Adipose tissue (tissue), 3 donors: ENCODE data around the gene NRSN2. TPM values are rescaled to one million over a fixed set of nuclear protein-coding genes. Genes with fewer than 3 reads are reported as not detected.
"Not testable (repeated sequence)": the region's sequence is repeated elsewhere in the genome, so short reads cannot be mapped to it uniquely, and the experiment has no call there.

ENCODE experiments used
- H3K27ac ChIP-seq: one replicate; pipeline ENCODE4 v1.5.1; 2013; ENCODE audit warnings: low read depth, low read length
- WGBS, 3 donors: extraction: QIAGEN DNeasy Blood & Tissue Kit; methylation state at CpG; one replicate each; pipeline ENCODE4 v1.1.7; 2013; 5-methylcytosine and 5-hydroxymethylcytosine counted together
- polyA plus RNA-seq, 3 donors: library from polyadenylated mRNA; stranded (reverse); fragments of 200-250 nt; gene quantifications; one replicate each; pipeline ENCODE4 v1.2.3, GENCODE V29; 2013
- donor health status: healthy with polysubstance abuse.
- donor health status: Bipolar disorder and iron deficiency.
- donor health status: healthy.

Gene NRSN2
- polyA plus RNA-seq, 3 donors = 9.8 to 26.4 (median 21.6) TPM

DNA sequence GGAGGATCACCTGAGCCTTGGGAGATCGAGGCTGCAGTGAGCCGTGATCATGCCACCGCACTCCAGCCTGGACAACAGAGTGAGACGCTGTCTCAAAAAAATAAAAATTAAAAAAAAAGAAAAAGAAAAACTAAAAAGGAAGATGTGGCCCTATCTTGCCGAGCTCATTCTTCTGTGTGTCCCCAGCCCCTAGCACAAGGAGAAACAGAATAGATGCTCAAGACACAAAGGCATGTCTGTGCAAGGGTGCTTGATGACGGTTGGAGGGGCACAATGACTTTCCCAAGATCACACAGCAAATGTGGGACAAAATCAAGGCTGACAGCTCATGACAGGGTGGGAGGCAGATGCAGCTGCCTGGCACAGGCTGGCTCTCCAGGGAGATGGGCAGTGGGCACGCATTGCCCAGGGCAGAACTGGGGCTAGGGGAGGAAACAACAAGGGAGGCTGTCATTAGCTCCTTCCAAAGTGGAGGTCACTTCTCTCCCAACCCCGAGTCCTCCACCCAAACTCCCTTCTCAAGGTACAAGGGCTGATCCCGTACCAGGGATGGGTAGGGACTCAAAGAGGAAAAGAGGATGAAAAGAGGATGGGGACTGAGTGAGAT, 775 bp upstream of the NRSN2 start:
- WGBS, 3 donors = 60 to 77% (median 73%) methylated on average over 9 of the region's 9 CpGs
- H3K27ac ChIP-seq = no peak overlapping the region

DNA sequence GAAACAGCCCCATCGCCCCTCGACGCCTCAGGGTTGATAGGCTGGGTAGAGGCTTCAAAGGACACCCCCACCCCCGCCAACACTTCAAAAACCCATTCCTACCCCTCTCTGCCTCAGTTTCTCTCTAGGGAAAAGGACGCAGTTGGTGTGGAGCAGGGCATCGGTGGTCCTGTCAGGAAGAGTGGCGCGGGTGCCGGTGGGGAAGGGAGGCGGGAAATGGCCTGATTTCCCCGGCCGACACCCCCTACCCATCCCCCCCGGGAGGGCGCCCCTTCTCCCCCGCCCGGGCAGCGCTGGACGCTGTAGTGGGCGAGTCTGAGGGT, 367 bp downstream of the NRSN2 start:
- no peak overlapping the region for H3K27ac ChIP-seq
- 0 to 1% (median 1%) methylated on average over 10 to 19 of the region's 19 CpGs for WGBS, 3 donors

DNA sequence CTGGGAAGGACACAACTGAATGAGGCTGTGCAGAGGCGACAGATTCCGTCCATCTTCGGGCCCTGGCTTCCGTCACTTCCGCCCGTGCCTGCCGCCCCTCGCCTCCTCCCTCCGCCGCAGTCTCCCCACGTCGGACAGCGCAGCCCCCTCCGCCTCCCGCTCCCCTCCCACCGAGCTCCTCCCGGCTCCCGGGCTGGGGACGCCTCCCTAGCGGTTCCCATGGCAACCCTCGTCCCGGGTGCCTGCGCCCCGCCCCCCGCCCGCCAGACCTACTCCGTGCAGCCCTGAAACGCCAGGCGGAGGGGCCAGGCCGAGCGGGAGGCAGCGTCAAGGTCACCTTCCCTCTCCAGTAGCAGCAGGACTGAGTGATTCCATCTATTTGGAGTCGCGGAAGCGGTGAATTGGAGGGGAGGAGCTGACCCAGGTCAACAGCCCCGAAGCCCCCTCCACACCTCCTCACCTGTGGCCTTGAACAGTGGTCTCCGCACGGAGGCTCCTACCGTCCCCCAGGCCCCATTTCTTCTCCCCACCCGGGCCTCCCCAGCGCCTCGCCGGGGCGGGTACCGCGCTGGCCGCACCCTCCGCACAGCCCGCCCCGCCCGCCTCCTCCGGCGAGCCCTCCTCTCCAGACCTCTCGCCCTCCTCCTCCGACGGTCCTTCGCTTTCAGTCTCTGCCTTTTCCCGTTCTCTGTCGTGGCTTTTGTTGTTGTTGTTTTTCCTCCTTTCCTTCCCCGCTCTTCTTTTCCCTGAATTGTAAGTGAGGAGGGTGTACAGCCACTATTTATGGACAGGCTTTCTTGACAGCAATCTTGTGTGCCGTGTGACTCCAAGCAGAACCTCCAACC, 951 bp downstream of the NRSN2 start:
- 1% methylated on average over 46 to 61 of the region's 61 CpGs for WGBS, 3 donors
- no peak overlapping the region for H3K27ac ChIP-seq

DNA sequence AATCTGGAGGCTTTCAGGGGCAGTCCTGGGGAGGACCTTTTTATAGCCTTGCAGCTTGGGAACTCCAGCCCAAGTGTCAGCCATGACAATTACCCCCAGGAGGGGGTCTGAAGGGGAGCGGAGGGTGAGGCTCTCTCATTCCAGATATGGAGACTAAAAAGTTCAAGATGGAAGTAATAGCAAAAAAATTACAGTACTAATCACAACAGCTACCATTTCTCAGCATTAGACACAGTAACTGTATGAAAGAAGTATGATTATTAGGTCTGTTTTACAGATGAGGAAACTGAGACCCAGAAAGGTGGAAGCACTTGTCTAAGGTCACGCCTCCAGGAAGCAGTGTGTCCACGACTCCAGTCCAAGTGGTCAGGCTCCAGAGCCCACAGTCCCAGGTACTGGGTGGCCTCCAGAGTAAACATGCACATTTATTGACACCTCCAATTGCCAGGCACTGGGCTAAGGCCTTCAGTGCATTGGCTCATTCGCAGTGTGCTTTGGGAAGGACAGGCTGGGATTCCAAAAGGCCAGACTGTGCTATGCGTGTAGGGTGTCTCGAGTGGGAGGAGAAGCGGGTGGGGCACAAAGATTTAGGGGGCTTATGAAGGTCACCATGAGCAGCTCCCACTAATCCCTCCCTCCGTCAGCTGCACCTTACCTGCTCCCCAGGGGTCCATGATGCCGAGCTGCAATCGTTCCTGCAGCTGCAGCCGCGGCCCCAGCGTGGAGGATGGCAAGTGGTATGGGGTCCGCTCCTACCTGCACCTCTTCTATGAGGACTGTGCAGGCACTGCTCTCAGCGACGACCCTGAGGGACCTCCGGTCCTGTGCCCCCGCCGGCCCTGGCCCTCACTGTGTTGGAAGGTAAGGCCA, 2.3 kb downstream of the NRSN2 start:
- H3K27ac ChIP-seq = no peak overlapping the region
- WGBS, 3 donors = 83 to 93% (median 88%) methylated on average over 19 of the region's 19 CpGs

DNA sequence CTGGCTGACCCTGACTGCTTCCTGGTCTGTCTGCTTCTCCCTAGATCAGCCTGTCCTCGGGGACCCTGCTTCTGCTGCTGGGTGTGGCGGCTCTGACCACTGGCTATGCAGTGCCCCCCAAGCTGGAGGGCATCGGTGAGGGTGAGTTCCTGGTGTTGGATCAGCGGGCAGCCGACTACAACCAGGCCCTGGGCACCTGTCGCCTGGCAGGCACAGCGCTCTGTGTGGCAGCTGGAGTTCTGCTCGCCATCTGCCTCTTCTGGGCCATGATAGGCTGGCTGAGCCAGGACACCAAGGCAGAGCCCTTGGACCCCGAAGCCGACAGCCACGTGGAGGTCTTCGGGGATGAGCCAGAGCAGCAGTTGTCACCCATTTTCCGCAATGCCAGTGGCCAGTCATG, 6.3 kb downstream of the NRSN2 start:
- WGBS, 3 donors = 87 to 89% (median 87%) methylated on average over 13 of the region's 13 CpGs
- no peak overlapping the region for H3K27ac ChIP-seq

DNA sequence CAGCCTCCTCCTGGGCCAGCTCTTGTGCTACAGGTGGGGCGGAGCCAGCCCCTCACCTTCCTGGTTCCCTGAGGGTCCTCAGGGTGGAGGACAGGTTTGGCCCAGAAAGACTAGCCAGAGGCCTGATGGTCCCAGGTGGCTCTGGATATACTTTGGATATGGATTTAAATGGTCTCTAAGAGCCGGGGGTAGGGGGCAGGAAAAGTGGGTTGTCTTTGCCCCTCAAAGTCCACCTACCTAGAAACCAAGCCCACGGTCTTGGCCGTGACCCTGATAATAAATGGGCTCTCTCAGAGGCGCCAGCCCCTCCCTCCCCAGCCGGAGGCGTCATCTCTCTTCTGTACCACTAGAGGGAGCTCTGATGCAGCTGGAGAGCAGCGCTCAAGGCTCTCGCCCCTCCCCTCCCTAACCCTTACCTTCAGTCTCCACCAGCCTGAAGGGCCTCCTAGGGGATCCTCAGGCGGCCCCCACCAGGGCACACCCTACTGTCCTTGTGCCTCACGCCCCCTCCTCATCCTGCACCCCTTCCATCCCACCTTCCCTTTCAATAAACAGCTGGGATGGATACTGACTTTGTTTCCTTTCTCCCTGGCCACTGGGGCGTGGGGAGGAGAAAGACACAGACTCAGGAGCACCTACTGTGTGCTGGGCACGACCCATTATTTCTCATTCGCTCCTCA, 7.5 kb downstream of the NRSN2 start:
- 9 to 20% (median 16%) methylated on average over 12 to 14 of the region's 14 CpGs for WGBS, 3 donors
- H3K27ac ChIP-seq = no peak overlapping the region

DNA sequence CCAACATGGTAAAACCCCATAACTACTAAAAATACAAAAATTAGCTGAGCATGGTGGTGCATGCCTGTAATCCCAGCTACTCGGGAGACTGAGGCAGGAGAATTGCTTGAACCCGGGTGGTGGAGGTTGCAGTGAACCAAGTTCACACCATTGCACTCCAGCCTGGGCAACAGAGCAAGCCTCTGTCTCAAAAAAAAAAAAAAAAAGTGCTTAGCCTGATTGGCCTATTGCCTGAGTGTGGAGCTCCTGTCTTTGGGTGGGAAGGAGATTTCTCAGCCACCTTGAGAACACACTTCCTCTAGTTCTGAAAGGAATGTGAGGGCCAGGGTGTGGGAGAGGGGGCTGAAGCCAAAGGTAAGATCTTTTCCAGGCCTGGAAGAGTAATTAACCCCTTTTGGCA, 9.2 kb downstream of the NRSN2 start:
- H3K27ac ChIP-seq = not testable (repeated sequence)
- 87 to 89% (median 88%) methylated on average over 2 of the region's 2 CpGs for WGBS, 3 donors

DNA sequence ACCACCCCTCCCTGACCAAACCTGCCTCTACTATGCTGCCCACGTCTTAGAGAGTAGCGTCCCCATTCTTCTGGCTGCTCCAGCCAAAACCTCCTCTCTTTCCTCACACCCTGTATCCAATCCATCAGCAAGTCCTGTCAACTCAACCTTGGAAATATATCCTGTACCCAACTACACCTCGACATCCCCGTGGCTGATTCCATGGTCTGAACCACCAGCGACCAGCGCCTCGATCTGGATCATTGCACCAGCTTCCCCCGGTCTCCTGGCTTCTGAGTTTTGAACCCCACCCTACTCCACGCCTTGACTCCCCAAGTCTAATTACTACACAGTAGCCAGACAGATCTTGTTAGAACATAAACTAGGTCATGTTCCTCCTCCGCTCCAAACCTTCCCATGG, 9.8 kb downstream of the NRSN2 start:
- no peak overlapping the region for H3K27ac ChIP-seq
- WGBS, 3 donors = 83 to 88% (median 84%) methylated on average over 10 of the region's 10 CpGs

DNA sequence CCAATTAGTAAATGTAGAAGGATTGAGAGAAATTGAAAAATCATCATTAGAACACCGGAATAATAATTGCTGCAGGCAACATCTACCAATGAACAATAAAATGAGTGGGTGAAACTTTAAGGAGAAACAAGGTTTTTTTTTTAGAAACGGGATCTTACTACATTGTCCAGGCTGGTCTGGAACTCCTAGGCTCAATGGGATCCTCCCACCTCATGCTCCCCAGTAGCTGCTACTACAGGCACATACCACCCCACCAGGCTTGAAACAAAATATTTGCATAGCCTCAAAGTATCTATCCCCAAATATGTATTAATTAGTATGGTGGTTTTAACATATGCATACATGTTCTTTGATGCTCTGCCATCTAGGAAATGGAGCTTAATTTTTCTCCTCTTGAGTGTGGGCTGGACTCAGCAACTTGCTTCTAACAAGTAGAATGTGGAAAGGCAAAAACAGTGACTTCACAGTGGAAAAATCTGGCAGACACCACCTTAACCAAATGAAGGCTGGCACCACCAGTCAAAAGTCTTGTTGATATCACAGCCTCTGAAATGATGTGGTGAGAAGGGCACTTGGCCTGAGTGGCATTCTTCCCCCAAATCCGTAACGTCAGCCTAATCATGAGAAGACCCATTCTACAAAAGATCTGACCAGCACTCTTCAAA, 12.1 kb downstream of the NRSN2 start:
- WGBS, 3 donors = 80 to 86% (median 80%) methylated on average over 4 of the region's 4 CpGs
- no peak overlapping the region for H3K27ac ChIP-seq

DNA sequence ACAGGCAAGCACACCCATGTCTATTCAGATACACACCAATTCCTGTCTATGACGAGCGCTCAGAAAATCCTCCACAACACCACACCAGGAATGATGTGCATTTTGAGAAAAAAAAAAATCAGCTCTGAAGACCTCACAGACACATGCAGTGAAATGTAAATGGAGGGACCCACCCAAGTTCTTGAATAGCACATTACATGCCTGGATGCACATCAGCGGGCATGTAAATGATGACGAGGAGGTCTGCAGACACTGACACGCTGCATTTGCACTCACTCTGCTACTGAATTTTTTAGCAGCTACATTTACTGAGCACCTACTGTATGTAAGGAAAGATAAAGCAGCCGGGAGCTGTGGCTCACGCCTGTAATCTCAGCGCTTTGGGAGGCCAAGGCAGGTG, 14.7 kb downstream of the NRSN2 start:
- WGBS, 3 donors = 92 to 93% (median 93%) methylated on average over 8 of the region's 8 CpGs
- H3K27ac ChIP-seq = no peak overlapping the region

DNA sequence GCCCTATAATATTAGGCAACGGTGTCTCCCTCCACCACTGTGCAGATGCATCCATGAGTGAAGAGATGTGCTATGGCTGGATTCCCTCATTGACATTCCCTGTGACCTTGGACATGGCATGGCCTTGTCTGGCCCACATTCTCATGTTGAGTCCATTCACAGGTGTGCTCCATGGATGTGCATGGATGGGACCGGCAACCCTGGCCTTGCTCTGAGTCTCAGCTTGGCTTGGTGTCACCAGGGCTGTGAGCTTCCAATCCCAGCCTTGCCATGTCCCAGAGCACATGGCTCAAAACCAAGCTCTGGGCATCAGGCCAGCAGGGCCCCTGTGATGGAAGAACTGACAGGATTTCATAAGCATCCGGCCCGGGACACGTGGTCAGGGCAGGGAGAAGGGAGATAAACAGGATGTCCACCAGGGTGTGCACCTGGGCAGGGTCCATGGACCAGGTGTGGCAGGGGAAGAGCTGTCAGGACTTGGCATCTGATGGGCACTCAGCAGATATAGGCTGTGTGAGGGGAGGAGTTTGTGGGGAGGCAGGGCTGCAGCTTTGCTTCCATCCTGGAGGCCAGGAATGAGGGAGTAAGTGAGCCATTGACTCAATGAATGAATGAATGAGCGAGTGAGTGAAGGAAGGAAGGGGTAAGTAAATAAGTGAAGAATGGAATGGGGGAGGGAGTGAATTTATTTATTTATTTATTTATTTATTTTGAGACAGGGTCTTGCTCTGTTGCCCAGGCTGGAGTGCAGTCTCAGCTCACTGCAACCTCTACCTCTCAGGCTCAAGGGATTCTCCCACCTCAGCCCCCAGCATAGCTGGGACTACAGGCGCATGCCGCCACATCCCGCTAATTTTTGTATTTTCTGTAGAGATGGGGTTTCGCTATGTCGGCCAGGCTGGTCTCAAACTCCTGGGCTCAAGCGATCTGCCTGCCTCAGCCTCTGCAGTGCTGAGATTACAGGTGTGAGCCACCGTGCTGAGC, 15.7 kb downstream of the NRSN2 start:
- whole genome bisulfite sequencing, 3 donors = 63 to 70% (median 64%) methylated on average over 13 of the region's 13 CpGs
- H3K27ac ChIP-seq = no peak overlapping the region

DNA sequence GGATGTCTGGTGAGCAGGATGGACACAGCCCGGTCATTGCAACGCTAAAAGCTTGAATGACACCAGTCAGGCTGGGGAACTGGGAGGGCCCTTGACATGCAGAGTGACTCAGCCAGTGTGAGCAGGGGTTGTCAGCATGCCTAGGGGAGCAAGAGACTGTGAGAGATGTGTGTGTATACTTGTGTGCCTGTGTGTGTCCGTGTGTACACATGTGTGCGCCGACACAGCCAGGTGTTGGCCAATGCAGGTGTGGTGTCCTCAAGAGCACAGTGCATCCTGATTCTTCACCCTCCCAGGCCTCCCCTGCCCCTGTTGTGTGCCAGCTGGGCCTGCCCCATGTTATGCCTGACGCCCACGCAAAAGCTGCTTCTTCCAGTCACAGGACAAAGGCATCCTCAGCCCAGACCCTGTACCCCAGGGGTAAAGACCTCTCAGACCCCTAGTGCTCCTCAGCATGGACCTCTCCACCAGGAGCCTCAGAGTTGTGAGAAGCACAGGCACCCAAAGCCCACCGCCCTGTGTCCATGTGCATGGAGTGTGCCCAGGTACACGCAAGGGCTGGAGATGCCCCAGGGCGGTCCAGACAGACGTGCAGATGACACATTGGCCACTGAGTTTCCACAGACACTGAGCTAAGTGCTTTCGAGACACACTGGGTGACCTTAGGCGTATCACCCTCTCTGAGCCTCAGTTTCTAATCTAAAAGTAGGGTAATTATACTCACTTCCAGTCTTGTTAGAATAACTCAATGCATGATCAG, 16.6 kb downstream of the NRSN2 start:
- 87 to 93% (median 91%) methylated on average over 13 of the region's 13 CpGs for WGBS, 3 donors
- H3K27ac ChIP-seq = no peak overlapping the region

DNA sequence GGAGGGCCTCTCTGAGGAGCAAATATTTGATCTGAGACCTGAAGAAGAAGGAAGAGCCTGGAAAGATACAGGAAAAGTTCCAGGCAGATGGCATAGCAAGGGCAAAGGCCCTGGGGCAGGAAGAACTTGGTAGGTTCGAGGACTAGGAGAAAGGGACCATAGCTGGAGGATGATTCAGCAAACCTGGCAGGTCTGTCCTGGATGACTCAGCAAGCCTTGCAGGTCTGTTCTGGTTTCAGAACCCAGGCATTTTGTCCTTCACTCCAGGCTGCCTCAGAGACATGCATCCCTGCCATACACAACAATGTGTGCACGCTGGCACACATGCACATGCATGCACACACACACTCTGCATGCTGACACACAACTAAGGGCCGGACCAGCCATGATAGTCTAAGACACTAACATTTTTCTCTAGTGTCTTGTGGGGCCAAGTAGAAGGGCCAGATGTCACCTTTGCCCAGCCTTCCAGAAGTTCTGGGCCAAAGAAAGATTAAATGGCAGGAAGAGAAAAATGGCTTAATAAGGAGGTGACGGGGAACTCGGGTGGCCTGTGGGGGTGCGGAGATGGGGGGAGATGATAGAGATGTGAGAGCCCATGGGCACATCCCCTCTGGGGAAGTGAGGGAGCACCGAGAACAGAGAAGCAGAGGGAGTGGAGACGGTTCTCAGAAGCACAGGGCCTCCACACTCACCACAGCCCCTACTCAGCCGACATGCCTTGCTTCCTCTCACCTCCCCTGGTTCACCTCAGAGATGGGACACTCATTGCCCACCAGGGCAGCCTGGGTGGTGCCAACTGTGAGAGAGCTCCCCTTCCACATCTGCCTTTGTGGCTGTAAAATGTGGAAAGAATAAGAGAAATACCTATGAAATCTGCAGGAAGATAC, 18.2 kb downstream of the NRSN2 start:
- WGBS, 3 donors = 66 to 76% (median 67%) methylated on average over 9 of the region's 9 CpGs

DNA sequence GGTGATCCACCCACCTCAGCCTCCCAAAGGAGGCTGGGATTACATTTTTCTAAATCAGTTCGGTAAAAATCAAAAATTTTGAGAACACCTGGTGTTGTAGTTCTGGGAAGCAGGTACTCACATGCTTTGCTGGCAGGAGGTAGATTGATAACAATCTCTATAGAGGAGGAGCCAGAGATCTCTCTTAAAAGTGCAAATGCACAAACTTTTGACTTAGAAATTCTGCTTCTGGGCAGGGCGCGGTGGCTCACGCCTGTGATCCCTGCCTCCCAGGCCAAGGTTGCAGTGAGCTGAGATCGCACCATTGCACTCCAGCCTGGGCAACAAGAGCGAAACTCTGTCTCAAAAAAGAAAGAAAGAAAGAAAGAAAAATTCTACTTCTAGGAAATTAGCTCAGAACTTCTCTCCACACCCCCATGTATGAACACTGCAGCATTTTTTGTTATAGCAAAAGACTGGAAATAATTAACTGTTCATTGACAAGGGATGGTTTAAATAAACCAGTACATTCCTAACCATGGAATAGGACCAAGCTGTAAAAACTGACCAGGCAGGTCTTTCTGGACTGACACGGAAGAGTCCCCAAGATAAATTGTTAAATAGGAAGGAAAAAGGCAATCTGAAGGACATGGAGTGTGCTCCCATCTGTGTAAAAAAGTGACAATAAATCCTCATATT, 19.3 kb downstream of the NRSN2 start:
- no peak overlapping the region for H3K27ac ChIP-seq
- 43 to 78% (median 71%) methylated on average over 7 of the region's 7 CpGs for WGBS, 3 donors

More for the DNA sequence above, 18.2 kb downstream of the NRSN2 start:
- H3K27ac ChIP-seq = no peak overlapping the region
